Fibroblast of lung (primary cell): ENCODE data around the gene UBE2J2. TPM values are rescaled to one million over a fixed set of nuclear protein-coding genes. Genes with fewer than 3 reads are reported as not detected.

ENCODE experiments used
- DNase-seq, 2 donors: peaks; one replicate each; pipeline versions ENCODE4 v3.0.0 to v3.0.0-alpha.2; 2010; ENCODE audit warnings: low read depth in 2 of 2
- H2AFZ ChIP-seq: 2 replicates; pipeline ENCODE4 v1.5.1; 2012; ENCODE audit warnings: low read length, control low read depth, inconsistent platforms
- H3K27ac ChIP-seq: 2 replicates; pipeline ENCODE4 v1.5.1; 2011; ENCODE audit warnings: low read length, control low read depth; ENCODE audit not compliant: insufficient read depth
- H3K27me3 ChIP-seq: 2 replicates; pipeline ENCODE4 v1.5.1; 2011; ENCODE audit warnings: mild to moderate bottlenecking, low read length; ENCODE audit not compliant: control insufficient read depth, insufficient read depth
- H3K36me3 ChIP-seq: 2 replicates; pipeline ENCODE4 v1.5.1; 2011; ENCODE audit warnings: low read length; ENCODE audit not compliant: control insufficient read depth, insufficient read depth
- H3K4me1 ChIP-seq: 2 replicates; pipeline ENCODE4 v1.5.1; 2011; ENCODE audit warnings: low read length; ENCODE audit not compliant: control insufficient read depth, insufficient read depth; ENCODE audit errors: extremely low read depth
- H3K4me2 ChIP-seq: 2 replicates; pipeline ENCODE4 v1.5.1; 2011; ENCODE audit warnings: low read length, control low read depth; ENCODE audit not compliant: insufficient read depth; ENCODE audit errors: extremely low read depth
- H3K4me3 ChIP-seq, 4 experiments: fragments of 200-600 bp in 1 of 4; sonication (generic) in 1 of 4; replicated peaks in 1 of 4; 2 replicates each; pipeline ENCODE4 v1.5.1; 2011 to 2016; ENCODE audit warnings: low read length in 4 of 4, low read depth in 3 of 4, mild to moderate bottlenecking in 3 of 4, control low read depth in 2 of 4, inconsistent platforms in 1 of 4, mixed read lengths in 1 of 4; ENCODE audit not compliant: insufficient read depth in 1 of 4; ENCODE audit errors: control extremely low read depth in 1 of 4
- H3K79me2 ChIP-seq: 2 replicates; pipeline ENCODE4 v1.5.1; 2012; ENCODE audit warnings: mild to moderate bottlenecking, low read length, inconsistent platforms; ENCODE audit not compliant: control insufficient read depth, insufficient read depth
- H3K9ac ChIP-seq: 2 replicates; pipeline ENCODE4 v1.5.1; 2011; ENCODE audit warnings: mild to moderate bottlenecking, low read length, control low read depth; ENCODE audit not compliant: insufficient read depth
- H3K9me3 ChIP-seq: 2 replicates; pipeline ENCODE4 v1.5.1; 2012; ENCODE audit warnings: low read depth, low read length; ENCODE audit not compliant: control insufficient read depth, insufficient read depth
- H4K20me1 ChIP-seq: 2 replicates; pipeline ENCODE4 v1.5.1; 2011; ENCODE audit warnings: low read length; ENCODE audit not compliant: control insufficient read depth, insufficient read depth; ENCODE audit errors: extremely low read depth
- CTCF ChIP-seq, 2 donors: IDR thresholded peaks in 1 of 2; conservative IDR thresholded peaks in 1 of 2; 1 replicate in 1 of 2; 2 replicates in 1 of 2; pipeline ENCODE4 v1.5.1; 2011 to 2012; ENCODE audit warnings: low read length in 2 of 2, control low read depth in 1 of 2, inconsistent platforms in 1 of 2, low read depth in 1 of 2, mild to moderate bottlenecking in 1 of 2
- EZH2 ChIP-seq: IDR thresholded peaks from 2 replicates; pipeline ENCODE4 v1.5.1; 2012; ENCODE audit warnings: low read length, control low read depth, mild to moderate bottlenecking; ENCODE audit errors: missing control alignments
- polyA plus RNA-seq, 2 donors: library from polyadenylated mRNA; depleted of rRNA in 1 of 2; stranded (reverse) in 1 of 2; unstranded in 1 of 2; fragments of >200 nt; gene quantifications; 2 replicates each; pipeline ENCODE4 v1.2.1, GENCODE V29; 2011 to 2012; ENCODE audit warnings: missing spikeins in 1 of 2
- total RNA-seq: library from RNA; depleted of rRNA; stranded (reverse); fragments of >200 nt; gene quantifications from 2 replicates; pipeline ENCODE4 v1.2.1, GENCODE V29; 2014

UBE2J2 gene
- total and polyA plus RNA-seq, 2 donors (not counting 1 experiment from before 2014, with no cell fraction given), result 32.3 to 47.2 TPM

- Histone ChIP-seq H3K4me3 (no peak overlapping the region), H3K9me3 (no peaks in the 10 kb centered on the region), H3K4me2 (no peak overlapping the region), H3K36me3 (peaks cover 35% of the 10 kb centered on the region), H2AFZ (no peak overlapping the region), H3K27ac (peak overlapping the region; percentile 94), H4K20me1 (no peaks in the 10 kb centered on the region), H3K79me2 (peaks cover 59% of the 10 kb centered on the region), H3K4me1 (peaks cover 17% of the 10 kb centered on the region), H3K9ac (no peak overlapping the region), H3K27me3 (no peaks in the 10 kb centered on the region)
- DNase-seq, result no peak
- TF ChIP-seq CTCF (conservative IDR thresholded peaks at IDR 0.05 in 1 of 2, IDR thresholded peaks at IDR 0.05 in 1 of 2; ENCODE audit: low read depth in 1 of 2, low read length in 2 of 2) (no peak), EZH2 (no peak)
Measured at GRCh38 chr1:1264026-1264425, 9.6 kb downstream of the UBE2J2 start.

GRCh38 chr1:1262758-1263157, 10.9 kb downstream of the UBE2J2 start:
- Histone ChIP-seq H3K4me3 (no peak overlapping the region), H3K27ac (peak overlapping the region; percentile 94), H2AFZ (no peak overlapping the region), H3K4me2 (no peak overlapping the region), H3K36me3 (peaks cover 32% of the 10 kb centered on the region), H4K20me1 (no peaks in the 10 kb centered on the region), H3K27me3 (no peaks in the 10 kb centered on the region), H3K9ac (no peak overlapping the region), H3K9me3 (no peaks in the 10 kb centered on the region), H3K4me1 (peaks cover 19% of the 10 kb centered on the region), H3K79me2 (peaks cover 52% of the 10 kb centered on the region)
- no peak for DNase-seq
- no peak for TF ChIP-seq CTCF (conservative IDR thresholded peaks at IDR 0.05 in 1 of 2, IDR thresholded peaks at IDR 0.05 in 1 of 2; ENCODE audit: low read depth in 1 of 2, low read length in 2 of 2)
- TF ChIP-seq EZH2, result no peak

GRCh38 chr1:1262071-1262470, 11.6 kb downstream of the UBE2J2 start:
- Histone ChIP-seq H4K20me1 (no peaks in the 10 kb centered on the region), H3K79me2 (peaks cover 49% of the 10 kb centered on the region), H3K9me3 (no peaks in the 10 kb centered on the region), H3K9ac (no peak overlapping the region), H3K4me2 (no peak overlapping the region), H2AFZ (no peak overlapping the region), H3K27me3 (no peaks in the 10 kb centered on the region), H3K36me3 (peaks cover 29% of the 10 kb centered on the region), H3K4me3 (no peak overlapping the region), H3K27ac (no peak overlapping the region), H3K4me1 (peaks cover 19% of the 10 kb centered on the region)
- TF ChIP-seq EZH2 (no peak), CTCF (conservative IDR thresholded peaks at IDR 0.05 in 1 of 2, IDR thresholded peaks at IDR 0.05 in 1 of 2; ENCODE audit: low read depth in 1 of 2, low read length in 2 of 2) (no peak)
- DNase-seq, result no peak
